ES-I3 (cell line): Measurements from ENCODE around the gene KCNK13.

Source experiments
- H3K36me3 ChIP-seq: 2 replicates; pipeline ENCODE4 v1.6.1; 2013; ENCODE audit warnings: mild to moderate bottlenecking, low read length, control low read depth, moderate library complexity; ENCODE audit not compliant: insufficient read depth
- H3K4me1 ChIP-seq: 2 replicates; pipeline ENCODE4 v1.6.1; 2013; ENCODE audit warnings: mild to moderate bottlenecking, control low read depth, low read length; ENCODE audit not compliant: insufficient read depth
- H3K9ac ChIP-seq: 2 replicates; pipeline ENCODE4 v1.6.1; 2013; ENCODE audit warnings: low read depth, mild to moderate bottlenecking, low read length, moderate library complexity
- H3K9me3 ChIP-seq: 2 replicates; pipeline ENCODE4 v1.6.1; 2013; ENCODE audit warnings: mild to moderate bottlenecking, low read length, moderate library complexity; ENCODE audit not compliant: control insufficient read depth, insufficient read depth

The KCNK13 gene

GRCh38 chr14:90049390-90049789 lies 12.4 kb upstream of the KCNK13 start:
- Histone ChIP-seq H3K9ac (no peak overlapping the region), H3K36me3 (no peaks in the 10 kb centered on the region), H3K9me3 (no peaks in the 10 kb centered on the region), H3K4me1 (no peaks in the 10 kb centered on the region; the same call in 1 of the 2 replicates)

- Histone ChIP-seq H3K36me3 (no peaks in the 10 kb centered on the region), H3K4me1 (no peaks in the 10 kb centered on the region; the same call in 1 of the 2 replicates), H3K9me3 (no peaks in the 10 kb centered on the region), H3K9ac (no peak overlapping the region)
Measured at GRCh38 chr14:90050271-90050670, 11.5 kb upstream of the KCNK13 start.

DNA sequence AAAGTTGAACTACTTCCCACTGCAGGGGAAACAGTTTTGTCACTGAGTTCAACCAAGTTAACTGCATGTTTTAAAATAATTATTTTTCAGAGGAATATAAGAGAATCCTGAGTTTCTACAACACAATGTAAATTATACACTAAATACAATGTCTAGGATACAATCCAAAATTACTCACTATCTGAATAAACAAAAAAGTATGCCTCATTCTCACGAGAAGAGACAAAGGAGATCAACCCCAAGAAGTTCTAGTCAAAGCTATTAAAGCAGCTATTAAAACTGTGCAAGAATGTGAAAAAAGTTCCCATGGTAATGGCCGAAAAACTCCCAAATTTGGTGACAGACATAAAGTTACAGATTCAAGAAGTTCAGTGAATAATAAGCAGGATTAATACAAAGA lies 8.8 kb upstream of the KCNK13 start:
- no peaks in the 10 kb centered on the region for H3K9me3 ChIP-seq
- no peak overlapping the region for H3K9ac ChIP-seq
- H3K4me1 ChIP-seq, result no peaks in the 10 kb centered on the region; the same call in 1 of the 2 replicates
- H3K36me3 ChIP-seq, result no peaks in the 10 kb centered on the region

DNA sequence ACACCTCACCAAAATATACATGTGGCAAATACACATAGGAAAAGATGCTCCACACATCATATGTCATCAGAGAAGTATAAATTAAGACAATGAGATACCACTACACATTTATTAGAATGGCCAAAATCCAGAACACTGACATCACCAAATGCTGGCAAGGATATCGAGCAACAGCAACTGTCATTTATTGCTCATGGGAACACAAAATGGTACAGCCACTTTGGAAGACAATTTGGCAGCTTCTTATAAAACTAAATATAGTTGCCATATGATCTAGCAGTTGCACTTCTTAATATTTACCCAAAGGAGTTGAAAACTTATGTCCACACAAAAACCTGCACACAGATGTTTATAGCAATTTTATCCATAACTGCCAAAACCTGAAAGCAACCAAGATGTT lies 7.0 kb upstream of the KCNK13 start:
- H3K9ac ChIP-seq, result no peak overlapping the region
- no peaks in the 10 kb centered on the region; the same call in 1 of the 2 replicates for H3K9me3 ChIP-seq
- H3K4me1 ChIP-seq, result no peaks in the 10 kb centered on the region; the same call in 1 of the 2 replicates
- no peaks in the 10 kb centered on the region for H3K36me3 ChIP-seq

DNA sequence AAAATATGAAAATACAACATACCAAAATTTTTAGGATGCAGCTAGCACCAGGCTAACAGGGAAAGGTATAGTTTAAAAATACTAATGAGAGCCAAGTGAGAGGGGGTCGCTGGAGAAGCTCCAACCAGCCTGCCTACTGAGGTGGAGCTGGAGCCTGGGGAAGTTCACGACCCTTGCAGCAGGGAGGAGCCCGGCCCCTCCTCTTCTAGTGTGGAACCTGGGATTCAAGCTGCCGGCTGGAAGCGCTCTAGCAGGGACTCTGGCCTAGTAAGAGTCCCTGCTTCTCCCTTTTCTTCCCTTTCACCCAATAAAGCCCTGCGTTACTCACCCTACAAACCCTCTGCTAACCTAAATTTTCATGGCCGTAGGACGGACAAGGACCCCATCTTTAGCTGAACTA lies 5.0 kb upstream of the KCNK13 start:
- Histone ChIP-seq H3K36me3 (no peaks in the 10 kb centered on the region), H3K4me1 (no peaks in the 10 kb centered on the region; the same call in 1 of the 2 replicates), H3K9me3 (no peaks in the 10 kb centered on the region; the same call in 1 of the 2 replicates), H3K9ac (no peak overlapping the region)

- no peaks in the 10 kb centered on the region for H3K36me3 ChIP-seq
- no peaks in the 10 kb centered on the region; the same call in 1 of the 2 replicates for H3K9me3 ChIP-seq
- no peak overlapping the region for H3K9ac ChIP-seq
- no peaks in the 10 kb centered on the region; the same call in 1 of the 2 replicates for H3K4me1 ChIP-seq
Measured at GRCh38 chr14:90058876-90059458, 2.8 kb upstream of the KCNK13 start.

DNA sequence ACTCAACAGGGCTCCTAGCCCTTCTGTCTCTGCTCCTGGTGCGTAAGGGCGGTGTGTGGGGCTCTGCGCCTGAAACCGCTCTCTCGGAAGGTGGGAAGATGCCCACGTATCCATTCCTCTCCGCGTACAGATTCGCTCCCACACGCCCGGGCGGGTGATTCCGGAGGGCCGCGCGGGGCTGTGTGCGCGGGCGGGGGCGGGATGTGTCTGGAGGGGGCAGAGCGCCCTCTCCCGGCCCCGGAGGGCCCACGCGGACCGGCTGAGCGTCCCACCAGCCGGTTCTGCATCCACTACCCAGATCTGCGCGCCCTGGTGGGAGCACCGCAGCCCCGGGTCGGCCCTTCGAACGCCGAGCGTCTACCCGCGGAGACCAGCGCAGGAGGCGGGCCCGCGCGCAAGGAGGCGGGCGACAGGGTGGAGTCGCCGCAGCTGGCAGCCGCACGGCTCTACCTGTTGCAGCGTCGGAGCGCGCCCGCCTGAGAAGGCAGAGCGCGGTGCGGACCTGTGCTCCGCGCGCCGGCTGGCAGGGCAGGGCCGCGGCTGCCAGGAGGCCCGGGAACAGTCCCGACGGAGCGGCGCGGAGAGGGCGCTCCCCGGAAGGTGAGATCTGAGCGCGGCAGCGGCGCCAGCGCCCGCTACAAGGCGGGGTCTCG lies 1.4 kb upstream of the KCNK13 start:
- no peaks in the 10 kb centered on the region; the same call in 1 of the 2 replicates for H3K9me3 ChIP-seq
- H3K36me3 ChIP-seq, result no peaks in the 10 kb centered on the region
- H3K9ac ChIP-seq, result peak overlapping the region; percentile 84
- no peaks in the 10 kb centered on the region; the same call in 1 of the 2 replicates for H3K4me1 ChIP-seq

- no peaks in the 10 kb centered on the region; the same call in 1 of the 2 replicates for H3K9me3 ChIP-seq
- no peaks in the 10 kb centered on the region for H3K36me3 ChIP-seq
- H3K9ac ChIP-seq, result peak overlapping the region; percentile 84
- no peaks in the 10 kb centered on the region; the same call in 1 of the 2 replicates for H3K4me1 ChIP-seq
Measured at GRCh38 chr14:90060965-90061684, 669 bp upstream of the KCNK13 start.

GRCh38 chr14:90062127-90062794 lies 467 bp downstream of the KCNK13 start:
- H3K9me3 ChIP-seq, result no peaks in the 10 kb centered on the region; the same call in 1 of the 2 replicates
- peak overlapping the region; percentile 48; the same call in 1 of the 2 replicates for H3K9ac ChIP-seq
- no peaks in the 10 kb centered on the region for H3K4me1 ChIP-seq
- no peaks in the 10 kb centered on the region for H3K36me3 ChIP-seq

GRCh38 chr14:90062822-90063539 lies 1.2 kb downstream of the KCNK13 start:
- no peaks in the 10 kb centered on the region for H3K4me1 ChIP-seq
- H3K9ac ChIP-seq, result peak overlapping the region; percentile 48; the same call in 1 of the 2 replicates
- H3K9me3 ChIP-seq, result no peaks in the 10 kb centered on the region; the same call in 1 of the 2 replicates
- H3K36me3 ChIP-seq, result no peaks in the 10 kb centered on the region

DNA sequence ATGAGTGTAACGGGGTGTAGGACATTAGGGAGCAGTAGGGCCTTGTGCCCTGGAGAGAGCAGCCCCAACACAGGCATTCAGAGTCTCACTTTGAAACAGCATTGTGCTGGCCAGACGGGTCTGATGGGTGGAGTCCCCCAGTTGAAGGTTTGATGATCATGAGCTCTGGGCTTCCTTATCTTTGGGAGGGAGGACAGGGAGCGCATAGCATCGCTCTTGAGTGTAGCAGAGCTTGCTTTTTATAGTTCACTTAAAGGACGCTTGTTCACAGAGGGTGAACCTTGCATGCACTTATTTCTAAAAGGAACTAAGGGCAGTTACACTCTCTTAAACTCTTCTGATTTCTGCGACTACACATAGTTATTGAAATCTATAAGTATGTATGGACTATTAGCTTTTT lies 10.6 kb downstream of the KCNK13 start:
- Histone ChIP-seq H3K9ac (no peak overlapping the region), H3K36me3 (no peaks in the 10 kb centered on the region), H3K4me1 (no peaks in the 10 kb centered on the region), H3K9me3 (no peaks in the 10 kb centered on the region)

GRCh38 chr14:90079576-90079975 lies 17.8 kb downstream of the KCNK13 start:
- no peaks in the 10 kb centered on the region for H3K4me1 ChIP-seq
- no peaks in the 10 kb centered on the region for H3K9me3 ChIP-seq
- H3K9ac ChIP-seq, result no peak overlapping the region
- no peaks in the 10 kb centered on the region for H3K36me3 ChIP-seq

GRCh38 chr14:90087433-90087832 lies 25.6 kb downstream of the KCNK13 start:
- no peaks in the 10 kb centered on the region for H3K36me3 ChIP-seq
- peaks cover 8% of the 10 kb centered on the region for H3K9me3 ChIP-seq
- peaks cover 4% of the 10 kb centered on the region; the same call in 1 of the 2 replicates for H3K4me1 ChIP-seq
- H3K9ac ChIP-seq, result no peak overlapping the region

DNA sequence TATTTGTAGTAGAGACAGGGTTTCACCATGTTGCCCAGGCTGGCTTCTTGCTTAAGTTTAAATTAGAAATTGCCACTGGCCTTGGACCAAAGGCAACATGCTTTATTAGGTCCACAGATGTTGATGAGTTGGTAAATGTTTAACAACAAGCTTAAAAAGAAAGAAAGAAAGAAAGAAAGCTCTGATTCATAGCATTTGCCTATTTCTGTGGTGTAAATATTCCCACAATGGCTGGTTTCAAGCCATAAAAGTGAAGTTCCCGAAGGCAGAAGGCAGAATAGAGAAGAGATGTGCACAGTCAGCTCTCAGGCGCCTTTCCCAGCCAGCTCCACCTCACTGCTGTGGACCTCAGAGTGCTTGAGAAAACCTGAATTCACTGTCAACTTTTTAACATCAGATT lies 26.4 kb downstream of the KCNK13 start:
- Histone ChIP-seq H3K36me3 (no peaks in the 10 kb centered on the region), H3K9me3 (peaks cover 8% of the 10 kb centered on the region), H3K4me1 (peaks cover 4% of the 10 kb centered on the region; the same call in 1 of the 2 replicates), H3K9ac (no peak overlapping the region)
